Renal cortical epithelial cell (primary cell): Measurements from ENCODE around the gene NRG2. TPM values are rescaled to one million over a fixed set of nuclear protein-coding genes. Genes with fewer than 3 reads are reported as not detected.
A peak's percentile ranks its signal among the peaks of the same experiment; 100 is the strongest.

Source experiments
- DNase-seq: peaks from one replicate; pipeline ENCODE4 v3.0.0-alpha.2; 2011; ENCODE audit warnings: low read depth
- total RNA-seq: library from RNA; depleted of rRNA; stranded (reverse); fragments of >200 nt; gene quantifications from 2 replicates; pipeline ENCODE4 v1.2.3, GENCODE V29; 2014

The NRG2 gene
- 0.45 and 0.52 TPM in 2 replicates for total RNA-seq

- DNase-seq, result no peak
Measured at GRCh38 chr5:140042643-140043507, at the start of gene NRG2. Gene NRG2 (minus strand): TSS chr5:140043299.

- DNase-seq, result no peak
Measured at GRCh38 chr5:140090251-140090650, 47.2 kb upstream of the NRG2 start.

GRCh38 chr5:140084541-140084940 is 41.4 kb upstream of the NRG2 start:
- peak; percentile 17 for DNase-seq

GRCh38 chr5:140083650-140084049 is 40.6 kb upstream of the NRG2 start:
- DNase-seq, result no peak

- DNase-seq, result no peak
Measured at GRCh38 chr5:140083120-140083519, 40.0 kb upstream of the NRG2 start.

GRCh38 chr5:140076788-140077187 is 33.7 kb upstream of the NRG2 start:
- no peak for DNase-seq

GRCh38 chr5:140076142-140076541 is 33.0 kb upstream of the NRG2 start:
- no peak for DNase-seq

GRCh38 chr5:140075371-140075770 is 32.3 kb upstream of the NRG2 start:
- DNase-seq, result peak; percentile 41

- peak; percentile 11 for DNase-seq
Measured at GRCh38 chr5:140073296-140073695, 30.2 kb upstream of the NRG2 start.

GRCh38 chr5:140072812-140073211 is 29.7 kb upstream of the NRG2 start:
- no peak for DNase-seq

- DNase-seq, result no peak
Measured at GRCh38 chr5:140060816-140061215, 17.7 kb upstream of the NRG2 start.

- no peak for DNase-seq
Measured at GRCh38 chr5:140058212-140058932, 15.3 kb upstream of the NRG2 start.

GRCh38 chr5:140056880-140057279 is 13.8 kb upstream of the NRG2 start:
- no peak for DNase-seq

GRCh38 chr5:140055152-140055551 is 12.1 kb upstream of the NRG2 start:
- no peak for DNase-seq

- peak; percentile 81 for DNase-seq
Measured at GRCh38 chr5:140054086-140054689, 11.1 kb upstream of the NRG2 start.

GRCh38 chr5:140051950-140052349 is 8.9 kb upstream of the NRG2 start:
- DNase-seq, result no peak

GRCh38 chr5:140049713-140050112 is 6.6 kb upstream of the NRG2 start:
- DNase-seq, result no peak

GRCh38 chr5:140049205-140049604 is 6.1 kb upstream of the NRG2 start:
- no peak for DNase-seq

GRCh38 chr5:140044041-140044440 is 942 bp upstream of the NRG2 start:
- DNase-seq, result peak; percentile 19

GRCh38 chr5:140043508-140043872 is 391 bp upstream of the NRG2 start:
- no peak for DNase-seq

- no peak for DNase-seq
Measured at GRCh38 chr5:140042393-140042642, 781 bp downstream of the NRG2 start.

GRCh38 chr5:140041492-140042392 is 1.4 kb downstream of the NRG2 start:
- peak; percentile 86 for DNase-seq
